ENCODE data around the gene SPNS2. TPM values are rescaled to one million over a fixed set of nuclear protein-coding genes. Genes with fewer than 3 reads are reported as not detected.

SPNS2 gene
- polyA plus RNA-seq, 1 donor (not counting 4 experiments of a cell fraction or from before 2014, with no cell fraction given), result 0.10 TPM

GRCh38 chr17:4476511-4477070 is 22.1 kb upstream of the SPNS2 start:
- no peaks in the 10 kb centered on the region for H3K79me2 ChIP-seq (ENCODE audit: control insufficient read depth, insufficient read depth, low read length)
- H3K9me1 ChIP-seq (ENCODE audit: control insufficient read depth, extremely low read depth, insufficient read depth, low read length), result no peaks in the 10 kb centered on the region
- no peaks in the 10 kb centered on the region for H3K9me3 ChIP-seq (ENCODE audit: control insufficient read depth, low read depth, low read length)
- peak overlapping the region; percentile 33 for H3K9ac ChIP-seq (ENCODE audit: control insufficient read depth, extremely low read depth, insufficient read depth, low read length)
- no peak overlapping the region for H3K4me3 ChIP-seq (ENCODE audit: control insufficient read depth in 2 of 3, extremely low read depth in 1 of 3, insufficient read depth in 2 of 3, low read depth in 1 of 3, low read length in 3 of 3)
- H2AFZ ChIP-seq (ENCODE audit: control insufficient read depth, low read length), result peak overlapping the region; percentile 89
- DNase-seq (ENCODE audit: low read depth, low spot score) (no peak), FAIRE-seq (no peak)
- H3K4me2 ChIP-seq (ENCODE audit: control insufficient read depth, extremely low read depth, insufficient read depth, low read depth, low read length), result peak overlapping the region; percentile 32
- no peak overlapping the region for H3K27ac ChIP-seq (ENCODE audit: control insufficient read depth, insufficient read depth, low read length)
- H3K4me1 ChIP-seq (ENCODE audit: control insufficient read depth, extremely low read depth, insufficient read depth, low read length), result peaks cover 13% of the 10 kb centered on the region
- no peaks in the 10 kb centered on the region for H3K27me3 ChIP-seq (ENCODE audit: control insufficient read depth, extremely low read depth, insufficient read depth, low read length)
- no peaks in the 10 kb centered on the region for H3K36me3 ChIP-seq (ENCODE audit: control insufficient read depth in 2 of 2, extremely low read depth in 1 of 2, insufficient read depth in 2 of 2, low read length in 2 of 2)
- H4K20me1 ChIP-seq (ENCODE audit: control insufficient read depth, extremely low read depth, insufficient read depth, low read length), result no peaks in the 10 kb centered on the region
- dilution Hi-C loops (cut with MboI; ENCODE audit: extremely low pct_ligation_motif_present, low sequenced_read_pairs), result no loop called here
- TF ChIP-seq EZH2 (IDR thresholded peaks at IDR 0.05; ENCODE audit: low read length) (no peak), CTCF (optimal IDR thresholded peaks at IDR 0.05 in 1 of 3, IDR thresholded peaks at IDR 0.05 in 1 of 3, conservative IDR thresholded peaks at IDR 0.05 in 1 of 3; ENCODE audit: extremely low read depth in 1 of 3, insufficient read depth in 2 of 3, low read length in 3 of 3) (no peak)

GRCh38 chr17:4477255-4477791 is 21.4 kb upstream of the SPNS2 start:
- H3K27me3 ChIP-seq (ENCODE audit: control insufficient read depth, extremely low read depth, insufficient read depth, low read length), result no peaks in the 10 kb centered on the region
- peaks cover 13% of the 10 kb centered on the region for H3K4me1 ChIP-seq (ENCODE audit: control insufficient read depth, extremely low read depth, insufficient read depth, low read length)
- no peaks in the 10 kb centered on the region for H3K36me3 ChIP-seq (ENCODE audit: control insufficient read depth in 2 of 2, extremely low read depth in 1 of 2, insufficient read depth in 2 of 2, low read length in 2 of 2)
- no peak overlapping the region for H3K4me3 ChIP-seq (ENCODE audit: control insufficient read depth in 2 of 3, extremely low read depth in 1 of 3, insufficient read depth in 2 of 3, low read depth in 1 of 3, low read length in 3 of 3)
- no peaks in the 10 kb centered on the region for H3K9me3 ChIP-seq (ENCODE audit: control insufficient read depth, low read depth, low read length)
- TF ChIP-seq CTCF (optimal IDR thresholded peaks at IDR 0.05 in 1 of 3, IDR thresholded peaks at IDR 0.05 in 1 of 3, conservative IDR thresholded peaks at IDR 0.05 in 1 of 3; ENCODE audit: extremely low read depth in 1 of 3, insufficient read depth in 2 of 3, low read length in 3 of 3), result no peak
- no peak for TF ChIP-seq EZH2 (IDR thresholded peaks at IDR 0.05; ENCODE audit: low read length)
- no peak for FAIRE-seq
- no peaks in the 10 kb centered on the region for H3K79me2 ChIP-seq (ENCODE audit: control insufficient read depth, insufficient read depth, low read length)
- no peak overlapping the region for H3K4me2 ChIP-seq (ENCODE audit: control insufficient read depth, extremely low read depth, insufficient read depth, low read depth, low read length)
- H4K20me1 ChIP-seq (ENCODE audit: control insufficient read depth, extremely low read depth, insufficient read depth, low read length), result no peaks in the 10 kb centered on the region
- no peak for DNase-seq (ENCODE audit: low read depth, low spot score)
- H3K9me1 ChIP-seq (ENCODE audit: control insufficient read depth, extremely low read depth, insufficient read depth, low read length), result no peaks in the 10 kb centered on the region
- no peak overlapping the region for H2AFZ ChIP-seq (ENCODE audit: control insufficient read depth, low read length)
- no peak overlapping the region for H3K27ac ChIP-seq (ENCODE audit: control insufficient read depth, insufficient read depth, low read length)
- dilution Hi-C loops (cut with MboI; ENCODE audit: extremely low pct_ligation_motif_present, low sequenced_read_pairs), result no loop called here
- no peak overlapping the region for H3K9ac ChIP-seq (ENCODE audit: control insufficient read depth, extremely low read depth, insufficient read depth, low read length)
